HPDE6-E6E7 (cell line): Measurements from ENCODE around the gene SMCO4.
"Not testable (repeated sequence)": the region's sequence is repeated elsewhere in the genome, so short reads cannot be mapped to it uniquely, and the experiment has no call there.

ENCODE experiments used
- DNase-seq: peaks from one replicate; pipeline ENCODE4 v3.0.0; 2011; ENCODE audit warnings: missing footprints; ENCODE audit errors: extremely low spot score

The SMCO4 gene

GRCh38 chr11:93560199-93560932 is 17.2 kb upstream of the SMCO4 start:
- no peak for DNase-seq

DNA sequence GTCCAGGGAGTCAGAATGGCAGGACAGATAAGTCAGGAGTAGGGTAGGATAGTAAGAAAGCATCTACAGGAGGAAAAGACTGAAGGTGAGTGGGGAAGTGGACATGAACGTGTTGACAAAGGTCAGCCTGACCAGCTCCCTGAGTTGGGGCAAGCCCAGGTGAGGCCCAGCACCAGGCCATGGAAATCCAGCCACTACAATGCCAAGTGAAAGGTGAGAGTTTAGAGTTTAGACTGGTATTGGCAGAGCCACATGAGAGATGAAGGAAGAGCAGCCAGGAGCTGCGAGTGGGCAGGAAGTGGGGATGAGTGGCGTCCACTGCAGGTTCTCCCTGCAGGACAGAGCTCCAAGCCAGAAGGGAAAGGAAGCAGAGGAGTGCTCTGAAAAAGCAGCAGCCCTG is 16.5 kb upstream of the SMCO4 start:
- no peak for DNase-seq

DNA sequence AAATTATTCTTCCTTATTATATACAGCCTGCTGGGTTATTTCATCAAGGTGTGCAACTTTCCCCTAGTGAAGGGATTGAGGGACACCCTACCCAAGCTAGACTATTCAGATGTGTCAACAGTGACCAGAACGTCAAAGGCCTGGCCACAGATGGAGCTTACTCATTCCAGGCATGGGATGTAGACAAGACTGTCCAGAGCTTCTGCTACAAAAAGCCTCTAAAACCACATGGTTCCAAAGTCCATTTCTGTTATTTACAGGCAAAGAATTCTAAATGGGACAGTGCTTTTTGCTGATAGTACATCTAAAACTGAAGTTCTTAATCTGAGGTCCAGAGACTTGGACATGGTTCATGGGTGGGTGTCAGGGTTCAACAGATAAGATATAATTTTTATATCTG is 9.7 kb upstream of the SMCO4 start:
- no peak for DNase-seq

GRCh38 chr11:93549976-93550375 is 6.8 kb upstream of the SMCO4 start:
- no peak for DNase-seq

GRCh38 chr11:93548679-93549319 is 5.6 kb upstream of the SMCO4 start:
- DNase-seq, result no peak

DNA sequence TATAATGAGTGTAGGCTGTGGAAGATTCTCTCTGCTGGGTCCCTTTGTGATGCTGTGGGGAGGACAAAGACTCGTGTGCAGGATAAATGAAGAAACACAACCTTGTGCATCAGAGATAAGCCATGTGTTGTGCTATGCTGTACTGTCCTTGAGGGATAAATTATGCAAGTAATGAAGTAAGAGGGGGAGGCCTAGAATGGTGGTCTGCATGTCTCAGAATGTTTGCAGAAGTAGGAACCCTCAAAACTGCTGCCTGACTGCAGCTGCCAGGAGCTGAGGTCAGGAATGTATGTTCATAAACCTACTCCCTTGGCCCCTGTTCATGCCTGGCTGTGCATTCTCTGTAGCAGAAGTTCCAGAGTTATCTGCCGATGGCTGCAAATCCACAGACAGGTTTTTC is 4.6 kb upstream of the SMCO4 start:
- no peak for DNase-seq

DNA sequence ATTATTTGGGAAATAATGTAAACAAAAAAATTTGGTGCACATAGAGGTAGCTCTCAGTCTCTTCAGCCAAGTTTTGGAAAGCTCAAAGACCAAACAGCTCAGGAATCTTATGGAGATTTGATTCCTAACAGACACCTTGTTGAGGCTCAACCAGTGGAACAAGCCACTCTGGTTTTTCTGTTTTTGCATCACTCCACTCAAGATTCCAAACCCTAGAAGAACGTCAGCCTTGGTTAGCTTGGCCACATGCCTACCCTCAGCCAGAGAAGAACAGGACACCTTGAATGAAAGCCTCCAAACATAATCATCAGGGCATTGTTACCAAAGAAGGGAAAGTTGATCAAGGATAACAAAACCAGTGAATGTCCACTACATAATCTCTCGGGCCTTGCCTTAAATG is 3.8 kb upstream of the SMCO4 start:
- no peak for DNase-seq

GRCh38 chr11:93545566-93545965 is 2.4 kb upstream of the SMCO4 start:
- DNase-seq, result no peak

GRCh38 chr11:93542811-93543229 is 371 bp downstream of the SMCO4 start:
- no peak for DNase-seq

DNA sequence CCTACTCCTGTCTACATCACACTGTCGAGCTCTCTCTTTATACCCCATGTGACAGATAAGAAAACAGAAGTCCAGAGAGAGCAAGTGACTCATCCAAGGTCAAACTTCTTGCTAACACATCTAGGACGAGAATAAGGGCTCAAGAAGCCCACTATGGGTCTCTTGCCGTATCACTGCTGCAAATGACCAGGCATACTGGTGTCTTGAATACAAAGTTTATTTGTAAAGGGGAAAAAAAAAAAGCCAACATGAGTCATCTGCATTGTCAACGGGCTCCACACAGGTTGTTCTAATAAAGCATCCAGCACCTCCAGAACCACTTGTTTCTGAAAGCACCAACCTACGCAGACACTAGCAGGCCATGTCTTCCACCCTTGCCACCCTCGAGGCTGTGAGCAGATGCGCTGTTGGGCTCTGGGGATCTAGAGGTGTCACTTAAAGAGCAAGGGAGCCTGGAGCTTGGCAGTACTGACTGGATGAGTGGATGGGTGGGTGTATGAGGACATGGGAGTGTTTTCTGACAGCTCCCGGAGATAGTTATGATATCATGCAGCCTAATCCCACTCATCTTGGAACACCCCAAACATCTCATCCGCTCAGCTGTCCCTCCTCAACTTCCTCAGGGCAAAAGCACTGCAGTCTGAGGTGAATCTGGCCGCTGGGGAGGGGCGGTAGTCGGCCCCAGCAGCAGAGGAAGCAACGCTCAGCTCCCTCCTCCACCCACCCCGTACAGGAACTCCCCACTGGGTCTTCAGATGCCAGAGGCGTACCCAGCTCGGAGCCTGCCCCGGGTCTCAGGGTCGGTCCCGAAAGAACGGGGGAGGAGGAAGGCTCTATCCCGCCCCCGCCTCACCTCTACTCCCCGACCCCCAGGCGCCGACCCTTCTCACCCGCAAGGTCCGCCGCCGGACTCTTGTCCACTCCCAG is 1.0 kb downstream of the SMCO4 start:
- peak; percentile 16 for DNase-seq

GRCh38 chr11:93540896-93541553 is 2.2 kb downstream of the SMCO4 start:
- no peak for DNase-seq

DNA sequence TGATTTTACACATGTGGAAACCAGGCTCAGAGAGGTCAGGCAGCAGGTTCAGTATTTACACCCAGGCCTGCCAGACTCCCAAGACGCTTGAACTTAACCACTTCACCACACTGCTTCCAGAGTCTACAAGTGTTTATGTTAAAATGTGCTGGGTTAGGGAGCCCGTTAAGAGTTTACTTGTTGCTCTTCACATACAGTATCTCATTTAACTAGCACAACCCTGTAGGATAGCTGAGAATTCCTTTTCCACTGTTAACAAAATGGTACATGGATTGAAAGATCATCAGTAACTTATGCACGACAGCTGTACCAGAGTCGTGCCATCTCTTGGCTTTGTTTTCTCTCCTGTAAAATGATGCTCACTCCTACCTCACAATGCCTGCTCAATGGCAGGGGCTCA is 2.9 kb downstream of the SMCO4 start:
- DNase-seq, result no peak

DNA sequence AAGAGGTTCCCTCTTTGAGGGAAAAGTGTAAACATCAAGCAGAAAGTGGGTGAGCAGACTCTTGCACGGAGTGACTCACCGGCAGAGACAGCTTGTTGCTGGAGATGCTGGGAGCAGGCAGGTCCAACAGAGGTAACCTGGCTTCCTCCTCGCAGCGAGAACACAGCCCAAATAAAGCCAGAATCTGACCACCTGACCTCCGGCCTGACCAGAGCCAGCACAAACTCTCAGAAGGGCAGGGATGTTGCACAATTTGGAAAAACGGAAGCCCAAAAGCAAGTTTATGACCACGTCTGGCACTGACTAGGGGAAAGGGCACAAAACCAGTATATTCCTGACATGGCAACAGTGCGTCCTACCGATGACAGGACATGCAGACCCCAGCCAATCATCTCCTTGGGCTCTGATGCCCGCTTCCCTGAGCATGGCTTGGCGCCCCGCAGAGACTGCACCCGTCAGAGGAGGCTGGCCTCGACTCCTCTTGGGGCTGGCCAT is 5.4 kb downstream of the SMCO4 start:
- DNase-seq, result peak; percentile 10

DNA sequence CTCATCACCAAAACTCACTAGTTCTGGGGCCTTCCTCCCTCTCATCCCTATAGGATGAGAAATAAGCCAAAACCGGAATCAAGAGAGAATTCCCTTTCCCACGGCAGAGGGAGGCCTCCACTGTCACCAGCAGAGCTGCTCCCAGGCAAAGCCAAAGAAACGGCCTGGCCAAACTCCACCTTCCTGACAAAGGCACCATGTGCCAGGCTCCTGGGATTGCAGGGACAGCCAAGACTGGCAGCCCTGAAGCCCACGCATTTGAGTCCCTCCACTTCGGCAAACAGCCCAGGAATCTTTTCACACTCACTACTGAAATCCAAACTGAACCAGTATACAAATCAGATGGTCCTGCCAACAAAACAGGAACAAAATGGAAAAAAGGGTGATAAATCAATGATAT is 6.1 kb downstream of the SMCO4 start:
- DNase-seq, result no peak

- DNase-seq, result no peak
Measured at GRCh38 chr11:93536101-93536861, 6.9 kb downstream of the SMCO4 start.

DNA sequence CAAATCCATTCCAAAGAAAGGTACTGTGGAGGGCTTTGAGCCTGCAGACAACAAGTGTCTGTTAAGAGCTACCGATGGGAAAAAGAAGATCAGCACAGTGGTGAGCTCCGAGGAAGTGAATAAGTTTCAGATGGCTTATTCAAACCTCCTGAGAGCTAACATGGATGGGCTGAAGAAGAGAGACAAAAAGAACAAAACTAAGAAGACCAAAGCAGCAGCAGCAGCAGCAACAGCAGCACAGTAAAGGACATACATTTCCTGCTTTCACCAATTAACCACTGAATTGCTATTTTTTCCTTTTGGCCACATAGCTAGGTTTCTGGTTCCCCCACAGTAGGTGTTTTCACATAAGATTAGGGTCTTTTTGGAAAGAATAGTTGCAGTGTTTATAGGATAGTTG is 7.6 kb downstream of the SMCO4 start:
- DNase-seq, result not testable (repeated sequence)

- no peak for DNase-seq
Measured at GRCh38 chr11:93532806-93533205, 10.4 kb downstream of the SMCO4 start.

DNA sequence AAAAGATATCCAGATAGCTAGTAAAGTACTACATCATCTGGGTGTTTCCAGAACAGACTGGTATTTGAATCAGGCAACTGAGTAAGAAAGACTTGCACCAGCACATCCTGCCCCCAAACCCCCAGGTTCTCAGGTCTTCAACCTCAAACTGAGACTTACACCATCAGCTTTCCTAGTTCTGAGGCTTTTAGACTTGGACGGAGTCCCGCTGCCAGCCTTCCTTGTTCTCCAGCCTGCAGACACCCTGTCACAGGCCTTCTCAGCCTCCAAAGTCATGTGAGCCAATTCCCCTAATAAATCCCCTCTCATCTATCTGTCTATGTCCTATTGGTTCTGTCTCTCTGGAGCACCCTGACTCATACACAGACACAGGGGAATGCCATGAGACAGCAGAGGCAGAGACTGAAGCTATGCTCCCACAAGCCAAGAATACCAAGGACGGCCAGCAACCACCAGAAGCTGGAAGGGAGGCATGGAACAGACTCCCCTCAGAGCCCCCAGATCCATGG is 10.9 kb downstream of the SMCO4 start:
- DNase-seq, result no peak

DNA sequence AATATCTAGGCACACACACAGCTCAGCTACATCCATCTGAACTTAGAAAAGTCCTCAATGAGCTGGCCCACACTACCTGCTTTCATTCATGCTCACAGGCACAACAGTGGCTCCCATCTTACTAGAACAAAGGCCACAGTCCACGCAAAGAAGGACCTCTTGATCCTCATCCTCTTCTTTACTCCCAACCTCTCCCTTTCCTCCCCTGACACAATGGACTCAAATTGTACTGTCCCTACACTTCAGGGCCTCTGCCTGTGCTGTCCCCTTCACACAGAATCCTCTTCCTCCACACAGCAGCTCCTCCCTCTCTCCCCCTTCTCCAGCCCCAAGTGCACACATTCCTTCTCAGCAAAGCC is 12.7 kb downstream of the SMCO4 start:
- no peak for DNase-seq

DNA sequence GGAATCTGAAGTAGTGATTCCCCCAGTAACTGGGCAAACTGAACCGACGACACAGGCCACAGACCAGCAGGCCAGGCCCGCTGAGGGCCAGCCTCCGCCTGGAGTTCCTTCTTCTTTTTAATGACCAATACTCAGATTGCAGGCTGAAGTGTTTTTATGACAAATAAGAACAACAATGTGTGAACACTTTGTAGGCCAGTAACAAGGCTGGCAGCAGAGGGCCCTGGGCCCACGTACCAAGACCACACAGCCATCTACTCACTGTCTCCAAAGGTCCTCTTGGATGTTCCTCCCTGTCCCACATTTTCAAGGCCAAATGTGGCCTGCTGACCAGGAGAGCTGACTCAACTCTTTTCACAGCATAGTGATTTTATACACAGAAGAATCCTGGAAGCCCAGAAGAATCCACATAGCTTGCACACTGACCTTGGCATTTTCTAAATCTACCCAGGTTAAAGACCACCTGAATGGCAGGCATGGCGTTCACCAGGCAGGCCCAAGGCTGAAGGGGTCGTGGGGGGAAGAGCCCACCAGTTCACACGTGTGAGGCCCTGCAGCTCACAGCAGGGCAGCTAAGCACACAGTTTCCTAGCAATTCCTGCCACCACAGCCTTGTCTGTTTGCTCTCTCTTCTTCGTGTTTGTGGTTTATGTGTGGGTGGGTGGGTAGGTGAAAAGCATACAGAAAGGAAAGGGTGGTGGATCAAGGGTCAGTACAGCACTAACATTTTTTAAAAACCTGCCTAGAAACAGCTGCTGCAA is 13.3 kb downstream of the SMCO4 start:
- DNase-seq, result no peak
